CD8-positive, alpha-beta memory T cell (primary cell): ENCODE data around the gene SSBP1. TPM values are rescaled to one million over a fixed set of nuclear protein-coding genes. Genes with fewer than 3 reads are reported as not detected.
A peak's percentile ranks its signal among the peaks of the same experiment; 100 is the strongest.

Source experiments
- CTCF ChIA-PET: fragments of 350-600 bp; sonication (Branson Sonifier 250); formaldehyde crosslinking; loops from one replicate; lab custom pipeline; 2021; ENCODE audit warnings: antibody characterized with exemption; lab: Charles Lee
- POLR2A ChIA-PET: fragments of 350-600 bp; sonication (Branson Sonifier 250); formaldehyde crosslinking; loops from one replicate; lab custom pipeline; 2021; ENCODE audit warnings: antibody characterized with exemption; lab: Charles Lee
- DNase-seq, 5 donors: peaks; one replicate each; pipeline versions ENCODE4 v3.0.0 to v3.0.0-alpha.2; 2020 to 2022; ENCODE audit warnings: mixed read lengths in 1 of 5
- H3K27ac ChIP-seq: one replicate; pipeline ENCODE4 v1.7.0; 2013; ENCODE audit warnings: low read depth, mild to moderate bottlenecking, low read length, moderate library complexity
- H3K27me3 ChIP-seq: 2 replicates; pipeline ENCODE4 v1.7.0; 2013; ENCODE audit warnings: low read length, mild to moderate bottlenecking; ENCODE audit not compliant: insufficient read depth, poor library complexity, severe bottlenecking
- H3K36me3 ChIP-seq: 2 replicates; pipeline ENCODE4 v1.7.0; 2013; ENCODE audit warnings: mild to moderate bottlenecking, low read length, moderate library complexity; ENCODE audit not compliant: insufficient read depth
- H3K4me1 ChIP-seq: 2 replicates; pipeline ENCODE4 v1.7.0; 2013; ENCODE audit warnings: mild to moderate bottlenecking, low read length, moderate library complexity; ENCODE audit not compliant: insufficient read depth
- H3K4me3 ChIP-seq: 2 replicates; pipeline ENCODE4 v1.7.0; 2013; ENCODE audit warnings: mild to moderate bottlenecking, low read length
- H3K9me3 ChIP-seq: 2 replicates; pipeline ENCODE4 v1.7.0; 2013; ENCODE audit warnings: mild to moderate bottlenecking, low read length
- H3K27ac Mint-ChIP-seq, 8 donors: one replicate each; pipeline ENCODE4 v1.8.0; 2020 to 2021; ENCODE audit warnings: mixed read lengths in 8 of 8, mild to moderate bottlenecking in 6 of 8, inconsistent platforms in 3 of 8, moderate library complexity in 3 of 8
- H3K27me3 Mint-ChIP-seq, 2 donors: one replicate each; pipeline ENCODE4 v1.8.0; 2020 to 2021; ENCODE audit warnings: mixed read lengths in 2 of 2, mild to moderate bottlenecking in 1 of 2, moderate library complexity in 1 of 2
- H3K36me3 Mint-ChIP-seq, 3 donors: one replicate each; pipeline ENCODE4 v1.8.0; 2020 to 2021; ENCODE audit warnings: mixed read lengths in 3 of 3, inconsistent platforms in 1 of 3, mild to moderate bottlenecking in 1 of 3
- H3K4me1 Mint-ChIP-seq, 3 donors: one replicate each; pipeline ENCODE4 v1.8.0; 2020 to 2021; ENCODE audit warnings: mixed read lengths in 3 of 3, inconsistent platforms in 1 of 3, mild to moderate bottlenecking in 1 of 3
- H3K4me3 Mint-ChIP-seq, 7 donors: one replicate each; pipeline ENCODE4 v1.8.0; 2020 to 2021; ENCODE audit warnings: mixed read lengths in 7 of 7, mild to moderate bottlenecking in 6 of 7, moderate library complexity in 4 of 7, inconsistent platforms in 2 of 7
- H3K9me3 Mint-ChIP-seq, 5 donors: one replicate each; pipeline ENCODE4 v1.8.0; 2020 to 2022; ENCODE audit warnings: mixed read lengths in 5 of 5, mild to moderate bottlenecking in 3 of 5, moderate library complexity in 2 of 5, inconsistent platforms in 1 of 5
- polyA plus RNA-seq: library from polyadenylated mRNA; unstranded; fragments of 300-500 nt; fragmentation: Illumina TruSeq; gene quantifications from one replicate; pipeline ENCODE4 v1.2.3, GENCODE V29; 2021
- total RNA-seq, 2 experiments: library from RNA; stranded (reverse); gene quantifications; one replicate each; pipeline ENCODE4 v1.2.3, GENCODE V29; 2021

SSBP1 gene
- total and polyA plus RNA-seq, 3 experiments from 2014 or later: 284 to 331 (median 291) TPM

DNA sequence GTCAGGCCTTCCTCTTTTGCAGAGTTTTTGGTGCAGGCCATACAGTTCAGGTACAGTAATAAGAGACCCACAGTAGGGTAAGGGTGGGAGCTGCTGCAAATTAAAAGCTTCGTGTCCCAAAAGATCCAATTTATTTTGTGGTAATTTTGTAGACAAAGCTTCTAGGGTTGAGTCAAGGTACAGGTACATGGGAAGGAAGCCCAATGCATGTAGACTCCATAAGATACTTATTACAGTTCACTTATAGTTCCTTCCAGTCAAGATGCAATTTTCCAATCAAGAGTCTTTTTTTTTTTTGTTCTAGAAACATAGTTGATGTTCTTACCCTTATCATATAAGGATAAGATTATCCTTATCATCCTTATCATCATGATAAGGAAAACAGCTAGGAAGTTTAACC lies 38.2 kb downstream of the SSBP1 start, which contains the start of gene TAS2R4:
Gene TAS2R4 (plus strand): TSS at position 301 of the 400 bp plus-strand sequence. CDS start 1,815 bp downstream, outside the sequence.
- Mint-ChIP-seq H3K4me1 (peaks cover 3 to 11% (median 6%) of the 10 kb centered on the region in 3 donors), H3K4me3 (no peak within 1 kb of the TSS), H3K27me3 (no peaks in the 10 kb centered on the region), H3K36me3 (peaks cover 21 to 69% (median 23%) of the 10 kb centered on the region in 3 donors), H3K27ac (peak within 1 kb of the TSS in 2 of 8 donors; percentile 51 to 69), H3K9me3 (peaks cover 0 to 6% (median 0%) of the 10 kb centered on the region in 5 donors)
- CTCF ChIA-PET: interaction anchor here (1.0 to 2.0 kb wide), 2 partner anchors 10 to 38 kb away, joined by 3 to 9 read pairs; partner anchors contain the start of gene SSBP1
- H3K27me3 ChIP-seq: no peaks in the 10 kb centered on the region
- H3K27ac ChIP-seq: no peak within 1 kb of the TSS
- H3K4me1 ChIP-seq: no peaks in the 10 kb centered on the region
- H3K36me3 ChIP-seq: no peaks in the 10 kb centered on the region
- H3K4me3 ChIP-seq: no peak within 1 kb of the TSS
- DNase-seq: no peak
- H3K9me3 ChIP-seq: no peaks in the 10 kb centered on the region
- POLR2A ChIA-PET: no interaction called here

DNA sequence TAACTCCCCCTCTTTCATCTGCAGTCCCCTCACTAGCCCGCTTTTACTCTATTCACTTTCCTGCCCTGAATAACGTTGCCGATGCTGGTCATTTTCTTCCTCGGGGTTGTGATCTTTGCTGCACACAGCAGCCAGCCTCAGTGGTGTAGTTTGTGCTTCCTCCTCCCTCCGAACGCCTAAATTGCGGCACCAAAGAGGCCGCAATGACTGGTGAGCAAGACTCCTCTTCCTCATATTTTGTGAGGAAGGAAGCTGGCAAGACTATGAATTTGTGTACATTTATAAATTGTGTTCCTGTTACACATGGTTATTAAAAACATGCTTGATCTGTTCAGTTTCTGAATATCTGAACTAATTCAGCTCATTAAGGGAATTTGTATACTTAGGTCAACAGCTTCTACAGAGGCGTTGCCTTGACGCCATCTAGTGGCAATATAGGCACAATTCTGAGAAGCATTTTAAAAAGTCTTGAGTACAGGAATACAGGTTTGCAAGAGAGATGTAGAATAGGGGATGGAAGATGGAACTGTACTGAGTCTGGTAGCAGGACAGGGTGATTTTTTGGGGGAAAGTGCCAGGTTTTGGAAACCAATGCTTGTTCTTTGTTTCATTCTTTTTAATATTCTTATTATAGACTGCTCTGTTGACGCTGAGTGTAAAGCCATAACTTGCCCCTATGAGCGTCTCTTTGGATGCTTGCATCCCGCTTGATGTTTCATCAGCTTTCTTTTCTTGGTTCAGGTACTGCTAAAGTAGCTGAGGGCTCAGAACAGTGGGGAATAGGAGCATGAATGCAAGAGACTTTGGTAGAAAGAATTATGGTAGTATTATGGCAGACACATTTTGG lies 47.8 kb downstream of the SSBP1 start:
- DNase-seq: peak in 2 of 5 donors; percentile 21 to 32
- ChIA-PET POLR2A (no interaction called here), CTCF (interaction anchor here (0.7 to 5.3 kb wide), 8 partner anchors 9 to 169 kb away, joined by 3 to 39 read pairs (median 3); partner anchors contain the start of genes SSBP1 and TAS2R4)

DNA sequence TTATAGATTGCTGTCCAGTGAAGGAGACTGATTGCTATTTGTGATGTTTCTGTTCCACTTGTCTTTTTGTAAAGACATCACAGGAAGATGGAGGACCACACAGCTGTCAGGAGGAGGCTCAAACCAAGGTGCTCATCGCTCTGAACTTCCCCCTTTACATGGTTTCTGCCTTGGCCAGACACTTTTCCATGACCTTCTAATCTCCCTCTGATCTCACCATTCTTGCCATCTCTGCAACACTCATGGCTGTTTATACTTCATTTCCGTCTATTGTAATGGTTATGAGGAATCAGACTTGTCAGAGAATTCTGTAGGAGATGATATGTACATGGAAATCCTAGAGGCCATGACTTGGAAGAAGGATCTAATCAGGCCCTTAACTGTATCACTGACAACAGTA lies 50.1 kb downstream of the SSBP1 start:
- Histone ChIP-seq H3K27ac (no peak overlapping the region), H3K9me3 (no peaks in the 10 kb centered on the region), H3K36me3 (peaks cover 5% of the 10 kb centered on the region), H3K4me3 (no peak overlapping the region), H3K27me3 (no peaks in the 10 kb centered on the region), H3K4me1 (no peaks in the 10 kb centered on the region)
- Mint-ChIP-seq H3K27me3 (no peaks in the 10 kb centered on the region), H3K27ac (no peak overlapping the region), H3K4me1 (peaks cover 0 to 3% (median 0%) of the 10 kb centered on the region in 3 donors), H3K9me3 (no peaks in the 10 kb centered on the region), H3K4me3 (no peak overlapping the region), H3K36me3 (peaks cover 0 to 43% (median 6%) of the 10 kb centered on the region in 3 donors)
- DNase-seq: no peak
- POLR2A ChIA-PET: no interaction called here
- CTCF ChIA-PET: no interaction called here

More for the DNA sequence above, 47.8 kb downstream of the SSBP1 start:
- Mint-ChIP-seq H3K4me3 (no peak overlapping the region), H3K4me1 (peaks cover 0 to 3% (median 0%) of the 10 kb centered on the region in 3 donors), H3K9me3 (no peaks in the 10 kb centered on the region), H3K36me3 (peaks cover 0 to 39% (median 3%) of the 10 kb centered on the region in 3 donors), H3K27ac (peak overlapping the region in 1 of 8 donors; percentile 13), H3K27me3 (no peaks in the 10 kb centered on the region)
- Histone ChIP-seq H3K36me3 (peaks cover 5% of the 10 kb centered on the region), H3K4me1 (no peaks in the 10 kb centered on the region), H3K4me3 (no peak overlapping the region), H3K27ac (no peak overlapping the region), H3K27me3 (no peaks in the 10 kb centered on the region), H3K9me3 (no peaks in the 10 kb centered on the region)

DNA sequence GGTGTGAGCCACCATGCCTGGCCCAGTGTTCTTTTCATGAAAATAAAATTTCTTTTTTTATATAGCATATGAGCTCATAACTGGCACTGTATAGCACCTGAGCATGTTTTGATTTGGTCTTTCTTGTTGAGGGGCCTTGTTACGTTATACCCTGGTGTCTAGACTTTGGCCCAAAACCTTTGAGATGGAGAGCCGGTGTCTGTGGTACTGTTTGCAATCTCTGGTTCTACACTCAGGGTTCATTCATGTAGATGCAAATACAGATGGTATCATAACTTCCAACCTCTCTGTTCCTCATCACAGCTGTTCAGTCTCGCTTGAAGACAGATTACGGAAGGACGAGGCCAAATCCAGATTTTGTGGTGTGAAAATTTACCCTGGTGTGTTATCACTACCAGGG lies 51.8 kb downstream of the SSBP1 start, which contains the start of gene TAS2R5:
Gene TAS2R5 (plus strand): TSS at position 301 of the 400 bp plus-strand sequence. CDS start 145 bp downstream, outside the sequence.
- Mint-ChIP-seq H3K27me3 (no peaks in the 10 kb centered on the region), H3K4me1 (peaks cover 0 to 3% (median 0%) of the 10 kb centered on the region in 3 donors)
- H3K27ac ChIP-seq: no peak within 1 kb of the TSS

DNA sequence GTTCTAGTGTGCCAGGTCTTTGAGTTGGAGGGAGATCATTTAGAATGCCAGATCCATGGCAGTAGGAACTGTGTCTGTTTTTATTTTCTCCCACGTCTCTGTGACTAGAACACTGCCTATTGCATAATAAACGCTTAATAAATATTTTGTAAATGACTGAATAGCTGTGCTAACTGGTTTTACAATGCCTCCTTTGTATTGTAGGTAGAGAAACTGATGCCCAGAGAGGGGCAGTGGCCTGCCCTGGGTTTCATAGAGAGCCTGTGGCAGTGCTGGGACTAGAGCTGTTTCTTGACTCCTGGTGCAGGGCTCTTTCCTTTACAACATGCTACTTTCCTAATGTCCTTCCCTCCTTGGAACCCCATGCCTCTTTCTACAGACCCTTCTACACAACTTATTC lies 54.4 kb downstream of the SSBP1 start:
- Mint-ChIP-seq H3K4me1 (no peaks in the 10 kb centered on the region), H3K36me3 (peaks cover 7 to 50% (median 15%) of the 10 kb centered on the region in 3 donors), H3K27ac (peak overlapping the region in 2 of 8 donors; percentile 10 to 15), H3K9me3 (no peaks in the 10 kb centered on the region), H3K4me3 (no peak overlapping the region), H3K27me3 (no peaks in the 10 kb centered on the region)
- no peaks in the 10 kb centered on the region for H3K9me3 ChIP-seq
- no peak overlapping the region for H3K4me3 ChIP-seq
- H3K27me3 ChIP-seq: no peaks in the 10 kb centered on the region
- DNase-seq: no peak
- H3K4me1 ChIP-seq: no peaks in the 10 kb centered on the region
- ChIA-PET CTCF (no interaction called here), POLR2A (no interaction called here)
- H3K36me3 ChIP-seq: peaks cover 5% of the 10 kb centered on the region
- H3K27ac ChIP-seq: no peak overlapping the region

More for the DNA sequence above, 51.8 kb downstream of the SSBP1 start, which contains the start of gene TAS2R5:
- no peak for DNase-seq
- Histone ChIP-seq H3K36me3 (peaks cover 5% of the 10 kb centered on the region), H3K9me3 (no peaks in the 10 kb centered on the region), H3K4me1 (no peaks in the 10 kb centered on the region), H3K27me3 (no peaks in the 10 kb centered on the region), H3K4me3 (no peak within 1 kb of the TSS)
- H3K9me3 Mint-ChIP-seq: no peaks in the 10 kb centered on the region
- peaks cover 0 to 49% (median 12%) of the 10 kb centered on the region in 3 donors for H3K36me3 Mint-ChIP-seq
- ChIA-PET CTCF (no interaction called here), POLR2A (no interaction called here)
- no peak within 1 kb of the TSS for H3K27ac Mint-ChIP-seq
- no peak within 1 kb of the TSS for H3K4me3 Mint-ChIP-seq

Other genes with a start within 250 kb of the SSBP1 start
- gene AGK, start 186.9 kb upstream of the SSBP1 start, total RNA-seq: 10 to 100 TPM; 88.5 to 94.3 TPM
- gene AGK, start 186.9 kb upstream of the SSBP1 start, polyA plus RNA-seq: 42.8 TPM
- gene DENND11, start 36.2 kb upstream of the SSBP1 start, total RNA-seq: 10 to 100 TPM; 25.9 to 27.4 TPM
- gene DENND11, start 36.2 kb upstream of the SSBP1 start, polyA plus RNA-seq: 17.3 TPM
- not detected for gene WEE2, start 30.0 kb upstream of the SSBP1 start, total RNA-seq
- not detected for gene WEE2, start 30.0 kb upstream of the SSBP1 start, polyA plus RNA-seq
- 1 to 10 TPM in 1 of 2 experiments, under 1 TPM in 1; 0.98 to 1.0 TPM for gene TAS2R3, start 25.7 kb downstream of the SSBP1 start, total RNA-seq
- gene TAS2R3, start 25.7 kb downstream of the SSBP1 start, polyA plus RNA-seq: not detected
- under 1 TPM; 0.62 to 0.92 TPM for gene TAS2R4, start 38.3 kb downstream of the SSBP1 start, total RNA-seq
- not detected for gene TAS2R4, start 38.3 kb downstream of the SSBP1 start, polyA plus RNA-seq
- 1 to 10 TPM in 1 of 2 experiments, under 1 TPM in 1; 0.88 to 1.3 TPM for gene TAS2R5, start 51.9 kb downstream of the SSBP1 start, total RNA-seq
- gene TAS2R5, start 51.9 kb downstream of the SSBP1 start, polyA plus RNA-seq: not detected
- gene PRSS37, start 103.1 kb downstream of the SSBP1 start, total RNA-seq: not detected
- not detected for gene PRSS37, start 103.1 kb downstream of the SSBP1 start, polyA plus RNA-seq
- gene OR9A4, start 178.0 kb downstream of the SSBP1 start, total RNA-seq: not detected
- not detected for gene OR9A4, start 178.0 kb downstream of the SSBP1 start, polyA plus RNA-seq
- under 1 TPM; 0.24 to 0.29 TPM for gene CLEC5A, start 208.6 kb downstream of the SSBP1 start, total RNA-seq
- not detected for gene CLEC5A, start 208.6 kb downstream of the SSBP1 start, polyA plus RNA-seq
- not detected for gene TAS2R38, start 235.4 kb downstream of the SSBP1 start, total RNA-seq
- not detected for gene TAS2R38, start 235.4 kb downstream of the SSBP1 start, polyA plus RNA-seq